HG03565 (cell line): ENCODE data around the gene PBX2.

Experiments used
- ATAC-seq: cut with Tn5 transposase; IDR thresholded peaks from one replicate; pipeline ENCODE4 v1.9.1; 2021; ENCODE audit warnings: mild to moderate bottlenecking, moderate library complexity; ENCODE audit not compliant: unreplicated experiment

PBX2 gene

DNA sequence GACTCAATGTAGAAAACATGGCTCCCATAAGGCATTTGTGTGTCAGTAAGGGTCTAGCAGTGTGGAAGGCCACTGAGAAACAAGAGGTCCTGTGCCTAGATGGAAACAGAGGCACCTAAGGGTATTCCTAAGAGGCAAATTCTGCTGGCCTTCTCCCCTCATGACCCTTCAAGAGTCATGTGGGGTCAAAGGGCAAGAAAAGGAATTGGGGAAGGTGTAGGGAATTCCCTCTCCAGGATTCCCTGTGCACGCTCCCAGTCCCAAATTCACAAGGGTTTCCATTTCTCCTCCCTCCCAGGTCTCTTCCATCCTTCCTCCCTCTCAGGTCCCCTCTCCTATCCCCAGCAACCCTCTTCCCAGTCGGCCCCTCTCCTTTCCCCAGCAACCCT lies 14.7 kb downstream of the PBX2 start:
- no peak for ATAC-seq

DNA sequence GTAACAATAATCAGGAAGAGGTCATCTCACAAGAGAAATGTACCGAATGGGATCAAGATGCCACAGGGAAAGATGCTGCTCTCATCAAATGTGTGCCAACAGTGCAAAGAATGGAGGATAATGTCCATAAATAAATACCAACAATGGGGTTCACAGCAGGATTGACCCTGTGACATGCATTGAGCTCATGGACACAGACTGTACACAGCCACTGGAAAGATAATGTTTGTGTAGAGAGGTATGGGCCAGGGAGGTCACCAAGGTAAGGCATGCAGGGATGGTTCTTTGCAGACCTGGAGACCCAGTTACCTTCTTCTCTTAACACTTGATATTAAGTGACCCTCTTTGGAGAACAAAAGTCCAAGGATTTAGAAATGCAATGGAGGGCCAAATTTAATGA lies 15.6 kb downstream of the PBX2 start:
- no peak for ATAC-seq

DNA sequence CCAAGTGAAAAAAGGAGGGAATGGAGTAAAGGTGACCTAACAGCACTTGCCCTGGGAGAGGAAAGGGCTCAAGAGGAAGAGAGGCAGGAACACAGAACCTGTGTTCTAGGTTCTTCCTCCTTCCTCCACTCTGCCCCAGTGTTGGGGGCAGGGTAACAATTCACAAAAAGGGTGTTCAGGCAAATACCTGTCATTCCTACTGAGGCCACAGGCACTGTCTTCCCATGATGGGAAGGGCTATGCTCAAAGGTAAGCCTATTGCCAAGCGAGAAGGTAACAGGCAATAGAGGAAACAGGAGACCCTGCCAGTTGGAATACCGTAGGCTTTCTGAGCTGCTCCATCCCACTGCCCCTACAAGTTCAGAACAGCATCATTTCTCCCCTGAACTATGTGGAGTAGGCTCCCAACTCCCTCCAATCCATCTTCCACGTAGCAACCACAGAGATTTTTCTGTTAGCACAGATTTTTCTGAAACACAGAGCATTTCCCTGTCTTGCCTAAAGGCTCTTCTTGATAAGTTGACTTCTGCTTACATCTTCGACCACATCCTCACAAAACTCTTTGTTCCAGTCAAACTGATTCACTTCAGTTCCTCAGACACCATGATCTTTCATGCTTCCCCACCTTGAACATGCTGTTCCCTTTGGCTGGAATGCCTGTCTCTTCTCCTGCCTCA lies 16.8 kb downstream of the PBX2 start:
- no peak for ATAC-seq

DNA sequence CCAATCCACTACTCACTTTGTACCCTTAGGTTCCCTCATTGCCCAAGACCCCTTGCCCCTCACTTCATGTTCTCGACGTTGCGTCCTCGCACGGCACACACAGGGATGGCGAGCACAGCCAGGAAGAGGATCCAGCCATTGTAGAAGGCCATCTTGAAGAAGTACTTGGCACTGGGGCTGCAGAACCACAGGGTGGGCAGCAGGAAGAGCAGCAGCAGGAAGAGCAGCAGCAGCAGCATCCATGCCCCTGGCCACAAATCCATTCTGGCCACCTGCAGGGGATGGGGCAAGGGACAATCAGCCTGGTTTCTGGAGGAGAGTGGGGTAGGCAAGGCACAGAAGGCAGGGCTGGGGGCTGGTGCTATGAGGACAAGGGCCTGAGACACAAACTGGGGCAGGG lies 18.8 kb downstream of the PBX2 start:
- ATAC-seq, result no peak

DNA sequence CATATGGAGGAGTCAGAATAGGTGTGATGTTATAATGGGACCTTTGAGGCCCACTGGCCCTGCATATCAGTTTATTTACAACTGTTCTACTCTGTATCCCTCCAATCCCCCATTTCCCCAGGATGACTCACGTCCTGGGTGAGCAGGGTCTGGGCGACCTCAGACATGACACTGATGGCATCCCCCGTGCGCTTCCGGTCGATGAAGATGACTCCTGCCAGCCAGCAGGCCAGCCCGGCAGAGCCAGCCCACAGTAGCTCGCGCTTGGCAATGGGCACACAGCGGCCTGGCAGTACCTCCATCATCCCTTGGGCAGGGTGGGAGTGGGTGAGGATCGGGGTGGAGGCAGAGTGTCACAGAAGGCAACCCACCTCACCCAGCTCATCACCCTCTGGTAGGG lies 19.7 kb downstream of the PBX2 start:
- ATAC-seq, result no peak

DNA sequence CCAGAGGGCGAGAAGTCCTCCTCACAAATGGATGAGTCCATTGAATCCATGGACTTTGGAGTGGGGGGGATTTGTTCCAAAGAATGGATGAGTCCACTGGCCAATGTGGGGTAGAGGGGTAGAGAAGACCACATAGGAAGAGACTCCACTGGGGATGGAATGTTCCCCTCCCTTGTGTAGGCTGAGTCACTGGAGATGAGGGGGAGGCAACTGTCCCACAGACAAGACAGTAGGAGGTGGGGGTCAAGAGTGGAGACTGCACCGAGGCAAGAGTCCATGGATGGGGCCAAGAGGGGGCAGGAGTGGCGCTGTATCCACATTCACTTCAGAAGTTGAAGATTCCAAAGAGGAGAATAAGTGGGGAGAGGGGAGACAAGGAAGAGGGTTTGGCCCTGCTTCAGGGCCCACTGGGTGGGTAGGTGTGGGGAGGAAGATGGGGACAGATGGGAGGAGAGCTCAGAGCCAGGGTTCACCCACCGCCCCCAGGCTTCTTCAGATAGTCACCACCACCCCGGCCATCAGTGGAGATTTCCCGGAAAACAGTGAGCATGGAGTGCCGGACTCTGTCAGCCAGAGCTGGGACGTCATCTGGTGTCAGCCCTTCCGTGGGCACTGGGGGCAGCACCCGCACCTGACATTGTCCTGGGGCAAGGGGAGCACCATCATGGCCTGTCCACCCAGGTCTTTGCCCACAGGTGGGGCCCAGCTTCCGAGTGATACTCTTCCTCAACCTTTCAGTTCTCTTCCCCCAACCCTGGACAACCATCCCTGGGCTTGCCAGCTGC lies 21.0 kb downstream of the PBX2 start:
- ATAC-seq, result no peak

DNA sequence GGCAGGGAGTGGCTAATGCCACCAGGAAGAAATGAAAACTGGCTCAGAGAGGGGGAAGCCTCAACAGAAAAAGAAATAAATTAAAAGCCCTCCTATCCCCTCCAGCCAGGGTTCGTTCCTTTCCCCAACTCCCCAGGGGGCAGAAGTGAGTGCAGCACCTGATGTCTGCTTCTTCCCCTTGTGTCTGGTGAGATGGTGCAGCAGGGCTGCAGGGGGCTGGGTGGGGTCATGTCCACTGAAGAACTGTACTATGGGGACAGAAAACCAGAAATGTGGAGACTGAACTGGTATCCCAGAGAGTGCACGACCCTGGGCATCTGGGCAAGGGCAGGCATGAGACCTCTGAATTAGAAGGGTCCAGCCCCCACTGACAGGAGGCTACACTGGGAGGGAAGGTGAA lies 21.7 kb downstream of the PBX2 start:
- ATAC-seq, result no peak

DNA sequence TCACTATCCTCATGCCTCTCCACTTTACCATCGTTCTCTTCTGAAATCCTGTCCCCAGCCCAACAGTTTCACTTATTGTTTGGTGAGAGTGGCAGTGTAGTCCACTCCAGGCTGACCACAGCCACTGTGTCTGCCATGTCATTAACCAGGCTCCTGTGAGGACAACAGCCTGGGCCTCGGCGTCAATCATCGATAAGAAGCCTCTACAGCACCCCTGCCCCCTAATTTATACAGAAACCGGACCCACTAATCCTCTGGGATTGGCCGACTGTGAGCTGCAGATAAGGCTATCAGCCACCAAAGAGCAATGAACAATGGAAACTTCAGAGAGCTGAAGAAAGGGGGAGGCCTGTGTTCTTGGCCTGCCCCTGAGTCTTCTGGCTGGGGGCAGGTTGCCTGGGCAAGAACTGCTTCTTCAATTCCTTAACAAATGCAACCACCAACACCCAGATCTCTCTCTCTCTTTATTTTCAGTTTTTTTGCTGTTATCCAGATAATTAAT lies 22.2 kb downstream of the PBX2 start:
- no peak for ATAC-seq

DNA sequence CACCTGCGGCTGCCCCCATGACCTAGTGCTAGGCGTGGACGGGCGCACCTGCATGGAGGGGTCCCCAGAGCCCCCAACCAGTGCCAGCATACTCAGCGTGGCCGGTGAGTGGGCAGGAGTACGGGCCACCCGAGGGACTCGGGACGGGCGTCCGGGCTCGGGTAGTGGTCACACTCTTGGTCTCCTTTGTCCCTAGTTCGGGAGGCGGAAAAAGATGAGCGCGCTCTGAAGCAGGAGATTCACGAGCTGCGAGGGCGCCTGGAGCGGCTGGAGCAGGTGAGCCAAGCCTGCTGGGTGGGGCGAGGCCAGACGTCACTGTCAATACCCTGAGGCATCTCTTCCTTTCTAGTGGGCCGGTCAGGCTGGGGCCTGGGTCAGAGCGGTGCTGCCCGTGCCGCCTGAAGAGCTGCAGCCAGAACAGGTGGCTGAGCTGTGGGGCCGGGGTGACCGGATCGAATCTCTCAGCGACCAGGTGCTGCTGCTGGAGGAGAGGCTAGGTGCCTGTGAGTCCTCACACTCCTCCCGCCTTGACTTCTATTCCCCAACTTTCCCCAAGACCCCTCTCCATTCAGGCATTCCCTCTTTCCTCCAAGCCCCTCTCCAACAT lies 22.7 kb downstream of the PBX2 start:
- ATAC-seq, result no peak

DNA sequence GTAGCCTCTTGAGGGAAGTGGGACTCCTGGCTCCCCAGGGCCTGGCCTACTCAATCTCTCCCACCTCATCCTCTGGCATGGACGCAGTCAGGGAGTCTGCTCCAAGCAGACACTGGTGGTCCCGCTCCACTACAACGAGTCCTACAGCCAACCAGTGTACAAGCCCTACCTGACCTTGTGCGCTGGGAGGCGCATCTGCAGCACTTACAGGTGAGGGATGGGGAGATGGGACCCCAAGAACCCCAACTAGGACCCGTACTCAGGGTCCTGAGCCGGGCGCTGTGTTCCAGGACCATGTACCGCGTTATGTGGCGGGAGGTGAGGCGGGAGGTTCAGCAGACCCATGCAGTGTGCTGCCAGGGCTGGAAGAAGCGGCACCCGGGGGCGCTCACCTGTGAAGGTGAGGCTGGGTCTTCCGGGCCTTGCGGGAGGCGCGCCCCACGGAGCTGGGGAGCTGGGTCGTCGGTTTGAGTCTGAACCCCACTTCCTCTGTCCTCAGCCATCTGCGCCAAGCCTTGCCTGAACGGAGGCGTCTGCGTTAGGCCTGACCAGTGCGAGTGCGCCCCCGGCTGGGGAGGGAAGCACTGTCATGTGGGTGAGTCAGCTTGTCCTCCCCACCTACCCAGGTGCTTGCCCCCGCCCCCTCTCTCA lies 23.5 kb downstream of the PBX2 start:
- ATAC-seq, result no peak

DNA sequence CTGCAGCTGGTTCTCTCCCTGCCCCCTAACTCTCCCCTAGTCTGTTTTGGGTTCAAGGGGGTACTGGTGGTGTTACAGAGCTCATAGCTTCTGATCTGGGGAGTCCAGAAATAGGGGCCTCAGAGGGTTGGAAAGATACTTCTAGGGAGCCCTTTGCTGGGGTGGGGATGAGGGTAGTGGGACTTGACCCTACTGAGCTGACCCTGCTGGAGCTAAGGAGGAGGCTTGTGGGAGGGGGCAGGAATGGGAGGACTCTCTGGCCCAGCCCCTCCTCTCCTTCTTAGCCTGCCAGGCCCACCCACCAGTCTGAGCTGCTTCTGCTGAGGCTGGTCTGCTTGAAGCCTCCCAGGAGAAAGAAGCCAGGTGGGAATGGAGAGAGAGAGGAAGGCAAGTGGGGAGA lies 25.7 kb downstream of the PBX2 start, which contains the start of gene EGFL8:
Gene EGFL8 (plus strand): TSS at position 301 of the 400 bp plus-strand sequence. CDS start 1,571 bp downstream, outside the sequence.
- ATAC-seq, result no peak

DNA sequence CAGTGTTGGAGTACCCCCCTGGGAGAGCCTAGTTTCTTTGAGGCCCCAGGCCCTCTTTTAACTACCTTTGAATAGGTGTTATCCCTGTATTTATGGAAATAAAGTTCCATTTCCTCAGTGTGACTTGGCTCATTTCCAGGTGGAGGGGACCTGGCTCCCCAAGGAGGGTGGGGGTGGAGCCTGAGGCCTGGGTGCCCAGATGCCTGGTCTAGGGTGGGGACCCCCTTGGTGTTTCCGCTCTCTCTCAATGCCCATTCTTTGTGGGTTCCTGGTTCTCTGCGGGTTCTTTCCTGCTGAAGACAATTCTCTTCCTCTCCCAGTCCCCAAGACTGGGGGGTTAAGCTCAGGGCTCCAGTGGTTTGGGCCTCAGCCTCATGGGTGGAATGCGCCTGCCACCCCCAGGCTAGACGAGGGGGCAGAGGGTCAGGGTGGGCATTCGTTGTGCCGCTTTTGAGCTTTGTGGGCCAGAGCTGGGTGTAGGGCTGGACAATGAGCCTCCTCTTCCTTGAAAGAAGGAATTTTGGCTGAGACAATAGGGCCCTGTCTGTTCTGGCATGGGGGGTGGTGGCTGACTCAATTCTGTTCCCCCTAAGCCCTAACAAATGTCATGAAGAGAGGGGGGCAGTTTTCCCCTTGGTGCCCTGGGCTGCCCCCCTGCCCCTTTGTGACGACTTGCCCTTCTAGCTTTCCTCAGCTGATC lies 26.3 kb downstream of the PBX2 start:
- no peak for ATAC-seq

DNA sequence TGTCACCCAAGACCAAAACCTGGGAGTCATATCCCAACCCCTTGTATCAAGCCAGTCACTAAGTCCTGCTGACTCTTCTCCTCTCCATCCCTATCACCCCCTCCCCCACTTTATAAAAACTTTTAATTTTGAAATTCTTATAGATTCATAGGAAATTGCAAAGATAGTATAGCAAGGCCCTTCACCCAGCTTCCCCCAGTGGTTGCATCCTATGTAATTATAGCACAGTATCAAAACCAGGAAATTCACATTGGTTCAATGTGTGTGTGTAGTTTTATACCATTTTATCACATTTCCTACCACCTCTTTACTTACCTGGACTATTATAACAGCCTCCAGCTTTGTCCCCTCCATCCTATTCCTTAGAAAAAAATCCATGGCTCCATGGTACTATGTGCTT lies 31.9 kb downstream of the PBX2 start:
- no peak for ATAC-seq

DNA sequence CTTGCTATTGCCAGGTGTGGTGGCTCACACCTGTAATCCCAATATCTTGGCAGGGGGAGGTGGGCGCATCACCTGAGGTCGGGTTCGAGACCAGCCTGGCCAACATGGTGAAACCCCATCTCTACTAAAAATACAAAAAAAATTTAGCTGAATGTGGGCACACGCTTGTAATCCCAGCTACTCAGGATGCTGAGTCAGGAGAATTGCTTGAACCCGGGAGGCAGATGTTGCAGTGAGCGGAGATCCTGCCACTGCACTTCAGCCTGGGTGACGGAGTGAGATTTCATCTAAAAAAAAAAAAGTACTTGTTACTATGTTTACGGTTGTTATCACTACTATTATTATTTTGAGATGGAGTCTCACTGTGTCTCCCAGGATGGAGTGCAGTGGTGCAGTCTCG lies 33.1 kb downstream of the PBX2 start:
- ATAC-seq, result no peak

DNA sequence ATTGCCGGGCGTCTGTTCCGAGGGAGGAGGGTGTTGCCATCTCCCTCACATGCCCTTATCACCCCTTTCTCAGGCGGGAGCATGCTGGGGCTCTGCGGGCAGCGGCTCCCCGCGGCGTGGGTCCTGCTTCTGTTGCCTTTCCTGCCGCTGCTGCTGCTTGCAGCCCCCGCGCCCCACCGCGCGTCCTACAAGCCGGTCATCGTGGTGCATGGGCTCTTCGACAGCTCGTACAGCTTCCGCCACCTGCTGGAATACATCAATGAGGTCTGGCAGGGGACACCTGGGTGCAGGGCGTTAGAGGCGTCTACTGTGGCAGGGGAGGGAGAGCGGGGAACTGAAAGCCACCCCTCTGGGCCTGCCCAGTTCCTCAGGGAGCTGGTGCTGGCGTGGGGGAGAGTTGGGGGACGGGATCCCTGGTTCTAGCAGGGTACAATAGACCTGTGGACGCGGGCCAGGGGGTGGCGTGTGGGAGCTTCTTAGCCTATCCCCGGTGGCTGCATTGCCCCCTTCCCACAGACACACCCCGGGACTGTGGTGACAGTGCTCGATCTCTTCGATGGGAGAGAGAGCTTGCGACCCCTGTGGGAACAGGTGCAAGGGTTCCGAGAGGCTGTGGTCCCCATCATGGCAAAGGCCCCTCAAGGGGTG lies 35.4 kb downstream of the PBX2 start:
- ATAC-seq, result no peak

DNA sequence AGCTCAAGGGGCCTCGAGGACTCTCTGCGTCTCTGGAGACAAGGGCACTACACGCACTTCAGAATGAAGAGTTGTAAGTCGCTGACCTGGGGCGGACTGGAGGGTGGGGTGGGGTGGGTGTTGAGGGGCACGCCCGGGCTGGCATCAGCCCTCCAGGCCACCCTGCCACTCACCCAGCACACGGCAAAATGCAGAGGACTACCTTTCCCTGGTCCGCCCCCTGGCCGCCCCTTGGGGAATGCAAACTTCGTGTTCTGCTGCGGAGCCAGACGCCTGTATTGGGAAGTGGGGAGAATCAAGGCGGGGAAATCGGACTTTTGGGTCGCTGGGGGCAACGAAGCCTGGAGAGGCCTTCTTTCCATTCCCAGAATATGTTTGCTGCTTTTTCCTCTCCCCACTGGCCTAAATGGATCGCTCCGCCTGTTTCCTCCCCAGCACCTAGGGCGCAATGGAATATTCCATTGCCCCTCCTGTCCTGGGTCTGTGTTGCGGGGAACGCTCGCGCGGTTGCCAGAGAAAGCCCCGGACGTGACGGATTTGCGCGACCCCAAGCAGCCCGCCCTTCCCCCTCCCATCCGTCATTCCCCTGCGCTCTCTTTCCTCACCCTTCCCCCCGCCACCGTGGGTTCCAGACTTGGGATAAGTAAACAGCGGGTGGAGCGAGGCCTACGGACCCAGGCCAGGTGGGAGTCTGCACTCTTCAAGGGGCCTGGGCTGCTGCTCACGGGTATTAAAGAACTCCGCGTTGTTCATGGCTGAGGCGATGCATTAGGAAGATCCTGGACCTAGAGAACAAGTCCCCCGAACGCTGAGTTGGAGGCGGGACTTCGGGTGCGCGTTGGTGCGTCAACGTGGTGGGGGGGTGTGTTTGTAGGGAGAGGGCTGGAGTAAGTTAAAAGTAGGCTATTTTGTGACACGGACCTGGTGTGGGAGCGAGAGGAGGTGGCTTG lies 36.2 kb downstream of the PBX2 start, which contains the start of gene PPT2:
Gene PPT2 (plus strand): TSS at position 578 of the 950 bp plus-strand sequence. CDS start 454 bp downstream, outside the sequence.
- ATAC-seq, result no peak

DNA sequence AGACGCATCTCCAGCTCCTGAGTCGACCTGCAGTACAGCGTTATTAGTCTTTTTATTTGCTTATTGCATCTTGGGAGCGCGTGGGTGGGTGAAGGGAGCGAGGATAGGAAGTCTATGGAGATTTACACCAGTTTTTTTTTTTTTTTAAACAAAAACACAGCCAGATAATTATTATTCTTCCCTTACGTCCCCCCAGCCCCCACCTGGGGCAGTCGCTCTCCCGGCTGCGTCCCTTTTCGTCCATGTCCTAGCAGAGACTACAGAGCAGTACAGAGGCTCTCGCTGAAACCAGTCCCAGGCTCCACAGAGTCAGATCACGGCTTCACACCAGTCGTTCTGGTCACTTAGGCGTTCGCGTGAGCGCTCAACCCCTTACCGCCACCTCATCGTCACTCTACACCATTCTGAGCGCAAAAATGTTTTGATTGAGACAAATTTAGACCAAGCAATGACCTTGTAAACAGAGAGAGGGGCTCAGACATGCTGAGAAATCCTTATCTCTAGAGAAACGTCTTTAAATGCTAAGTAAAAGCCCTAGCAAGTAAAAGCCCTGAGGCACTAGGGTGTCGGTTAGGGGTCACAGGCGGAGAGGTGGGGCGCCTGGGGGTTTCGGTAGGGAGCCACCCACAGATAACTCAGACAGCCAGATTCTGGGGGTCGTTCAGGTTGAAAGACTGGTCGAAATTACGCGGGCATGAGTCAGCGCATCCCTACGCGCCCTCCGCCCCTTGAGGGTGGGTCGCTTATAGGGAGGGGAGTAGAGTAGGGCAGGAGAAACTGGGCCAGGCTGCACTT lies 37.0 kb downstream of the PBX2 start:
- no peak for ATAC-seq
